ENCODE data around the gene TYK2.

DNA sequence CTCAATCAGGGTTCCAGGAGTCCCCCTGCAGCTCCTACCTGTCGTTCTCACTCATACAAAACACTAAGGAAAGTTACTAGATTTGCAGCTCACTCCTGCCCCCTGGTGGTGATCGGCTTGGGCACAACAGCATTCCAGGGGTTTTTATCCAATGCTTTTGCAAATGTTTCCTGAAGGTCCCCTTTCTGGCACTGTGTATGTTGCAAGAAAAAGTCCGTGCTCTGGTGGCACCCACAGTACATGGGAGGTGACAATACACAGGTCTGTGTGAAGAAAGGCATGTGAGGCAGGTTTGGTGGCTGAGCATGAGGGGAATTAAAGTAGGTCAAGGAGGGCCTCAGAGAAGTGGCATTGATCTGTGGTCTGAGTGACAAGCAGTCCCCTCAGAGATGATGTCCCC, 8.6 kb upstream of the TYK2 start:
- TF ChIP-seq, protein P1, sequence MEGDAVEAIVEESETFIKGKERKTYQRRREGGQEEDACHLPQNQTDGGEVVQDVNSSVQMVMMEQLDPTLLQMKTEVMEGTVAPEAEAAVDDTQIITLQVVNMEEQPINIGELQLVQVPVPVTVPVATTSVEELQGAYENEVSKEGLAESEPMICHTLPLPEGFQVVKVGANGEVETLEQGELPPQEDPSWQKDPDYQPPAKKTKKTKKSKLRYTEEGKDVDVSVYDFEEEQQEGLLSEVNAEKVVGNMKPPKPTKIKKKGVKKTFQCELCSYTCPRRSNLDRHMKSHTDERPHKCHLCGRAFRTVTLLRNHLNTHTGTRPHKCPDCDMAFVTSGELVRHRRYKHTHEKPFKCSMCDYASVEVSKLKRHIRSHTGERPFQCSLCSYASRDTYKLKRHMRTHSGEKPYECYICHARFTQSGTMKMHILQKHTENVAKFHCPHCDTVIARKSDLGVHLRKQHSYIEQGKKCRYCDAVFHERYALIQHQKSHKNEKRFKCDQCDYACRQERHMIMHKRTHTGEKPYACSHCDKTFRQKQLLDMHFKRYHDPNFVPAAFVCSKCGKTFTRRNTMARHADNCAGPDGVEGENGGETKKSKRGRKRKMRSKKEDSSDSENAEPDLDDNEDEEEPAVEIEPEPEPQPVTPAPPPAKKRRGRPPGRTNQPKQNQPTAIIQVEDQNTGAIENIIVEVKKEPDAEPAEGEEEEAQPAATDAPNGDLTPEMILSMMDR (IDR thresholded peaks at IDR 0.05; ENCODE audit: low read depth, low read length) = peak; percentile 100
- no peak for TF ChIP-seq EZH2phosphoT487 (IDR thresholded peaks at IDR 0.05; ENCODE audit: low read depth)
